DOHH2 (cell line): ENCODE data around the gene MICAL1.

ENCODE experiments used
- EZH2phosphoT487 ChIP-seq: fragments of 200-600 bp; sonication (generic); IDR thresholded peaks from 2 replicates; pipeline ENCODE4 v1.6.1; 2017; ENCODE audit warnings: borderline replicate concordance, mild to moderate bottlenecking, antibody characterized with exemption, low read length, moderate library complexity, mixed read lengths
- TF ChIP-seq, protein P1 (sequence below): fragments of 200-600 bp; sonication (generic); IDR thresholded peaks from one replicate; pipeline ENCODE4 v1.5.1; 2014; ENCODE audit warnings: antibody characterized with exemption, mild to moderate bottlenecking, low read depth, low read length; ENCODE audit not compliant: poor library complexity, severe bottlenecking

GRCh38 chr6:109491207-109491938 is 35.8 kb upstream of the MICAL1 start:
- TF ChIP-seq, protein P1, sequence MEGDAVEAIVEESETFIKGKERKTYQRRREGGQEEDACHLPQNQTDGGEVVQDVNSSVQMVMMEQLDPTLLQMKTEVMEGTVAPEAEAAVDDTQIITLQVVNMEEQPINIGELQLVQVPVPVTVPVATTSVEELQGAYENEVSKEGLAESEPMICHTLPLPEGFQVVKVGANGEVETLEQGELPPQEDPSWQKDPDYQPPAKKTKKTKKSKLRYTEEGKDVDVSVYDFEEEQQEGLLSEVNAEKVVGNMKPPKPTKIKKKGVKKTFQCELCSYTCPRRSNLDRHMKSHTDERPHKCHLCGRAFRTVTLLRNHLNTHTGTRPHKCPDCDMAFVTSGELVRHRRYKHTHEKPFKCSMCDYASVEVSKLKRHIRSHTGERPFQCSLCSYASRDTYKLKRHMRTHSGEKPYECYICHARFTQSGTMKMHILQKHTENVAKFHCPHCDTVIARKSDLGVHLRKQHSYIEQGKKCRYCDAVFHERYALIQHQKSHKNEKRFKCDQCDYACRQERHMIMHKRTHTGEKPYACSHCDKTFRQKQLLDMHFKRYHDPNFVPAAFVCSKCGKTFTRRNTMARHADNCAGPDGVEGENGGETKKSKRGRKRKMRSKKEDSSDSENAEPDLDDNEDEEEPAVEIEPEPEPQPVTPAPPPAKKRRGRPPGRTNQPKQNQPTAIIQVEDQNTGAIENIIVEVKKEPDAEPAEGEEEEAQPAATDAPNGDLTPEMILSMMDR: no peak
- no peak for TF ChIP-seq EZH2phosphoT487
